NCI-H345 treated with DMSO at 0.1 percent for 48 hours (cell line): ENCODE results near the gene SOD1.
"Not testable (repeated sequence)": the region's sequence is repeated elsewhere in the genome, so short reads cannot be mapped to it uniquely, and the experiment has no call there.

Experiments
- DNase-seq: peaks from one replicate; lab custom pipeline; 2025; ENCODE audit not compliant: unreplicated experiment; lab: John Stamatoyannopoulos, UW

Gene SOD1

GRCh38 chr21:31654821-31655580 lies 4.5 kb upstream of the SOD1 start:
- DNase-seq = not testable (repeated sequence)

- no peak for DNase-seq
These were observed 3.0 kb upstream of the SOD1 start for GRCh38 chr21:31656199-31657095.

GRCh38 chr21:31658053-31658452 lies 1.4 kb upstream of the SOD1 start:
- no peak for DNase-seq

- peak; percentile 94 for DNase-seq
These were observed 282 bp upstream of the SOD1 start for GRCh38 chr21:31659286-31659535.

GRCh38 chr21:31660259-31660565 lies 719 bp downstream of the SOD1 start:
- DNase-seq = peak; percentile 64

GRCh38 chr21:31660591-31660990 lies 1.1 kb downstream of the SOD1 start:
- DNase-seq = no peak

GRCh38 chr21:31663584-31664249 lies 4.2 kb downstream of the SOD1 start:
- no peak for DNase-seq

- DNase-seq = no peak
These were observed 5.9 kb downstream of the SOD1 start for GRCh38 chr21:31665397-31665796.

GRCh38 chr21:31665869-31666268 lies 6.4 kb downstream of the SOD1 start:
- DNase-seq = not testable (repeated sequence)

GRCh38 chr21:31666445-31667010 lies 7.0 kb downstream of the SOD1 start:
- no peak for DNase-seq

GRCh38 chr21:31667132-31667531 lies 7.6 kb downstream of the SOD1 start:
- no peak for DNase-seq

- DNase-seq = no peak
These were observed 8.1 kb downstream of the SOD1 start for GRCh38 chr21:31667639-31668038.

GRCh38 chr21:31668651-31669491 lies 9.4 kb downstream of the SOD1 start:
- DNase-seq = no peak

- DNase-seq = no peak
These were observed 10.6 kb downstream of the SOD1 start for GRCh38 chr21:31670070-31670469.

GRCh38 chr21:31671146-31671716 lies 11.7 kb downstream of the SOD1 start:
- no peak for DNase-seq

- no peak for DNase-seq
These were observed 12.4 kb downstream of the SOD1 start for GRCh38 chr21:31671931-31672330.

- no peak for DNase-seq
These were observed 13.9 kb downstream of the SOD1 start for GRCh38 chr21:31673321-31673912.

GRCh38 chr21:31675318-31675717 lies 15.8 kb downstream of the SOD1 start:
- no peak for DNase-seq

- DNase-seq = no peak
These were observed 16.5 kb downstream of the SOD1 start for GRCh38 chr21:31675960-31676359.

GRCh38 chr21:31677047-31677446 lies 17.6 kb downstream of the SOD1 start:
- no peak for DNase-seq
